Renal cortical epithelial cell (primary cell): ENCODE results near the gene SIN3A. TPM values are rescaled to one million over a fixed set of nuclear protein-coding genes. Genes with fewer than 3 reads are reported as not detected.

Experiments
- DNase-seq: peaks from one replicate; pipeline ENCODE4 v3.0.0-alpha.2; 2011; ENCODE audit warnings: low read depth
- total RNA-seq: library from RNA; depleted of rRNA; stranded (reverse); fragments of >200 nt; gene quantifications from 2 replicates; pipeline ENCODE4 v1.2.3, GENCODE V29; 2014

SIN3A gene
- total RNA-seq, 1 donor from 2014 or later = 66.0 TPM

DNA sequence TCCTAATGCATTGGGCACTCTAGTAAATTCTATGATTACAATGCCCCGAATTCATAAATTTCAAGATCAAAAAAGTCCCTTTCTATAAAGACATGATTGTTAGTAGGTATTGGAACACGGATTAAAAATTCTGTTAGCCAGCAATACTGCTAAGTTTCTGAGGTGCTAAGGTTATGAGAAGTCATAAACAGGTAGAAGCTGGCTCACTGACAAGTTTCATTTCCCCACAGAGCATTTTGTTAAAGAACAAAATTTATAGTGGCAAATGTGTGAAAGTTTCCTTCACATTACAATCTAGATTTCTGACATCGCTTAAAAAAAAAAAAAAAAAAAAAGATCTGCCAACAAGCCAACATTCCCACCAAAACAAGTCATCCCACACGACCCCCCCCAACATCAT, 70.7 kb downstream of the SIN3A start:
- no peak for DNase-seq

DNA sequence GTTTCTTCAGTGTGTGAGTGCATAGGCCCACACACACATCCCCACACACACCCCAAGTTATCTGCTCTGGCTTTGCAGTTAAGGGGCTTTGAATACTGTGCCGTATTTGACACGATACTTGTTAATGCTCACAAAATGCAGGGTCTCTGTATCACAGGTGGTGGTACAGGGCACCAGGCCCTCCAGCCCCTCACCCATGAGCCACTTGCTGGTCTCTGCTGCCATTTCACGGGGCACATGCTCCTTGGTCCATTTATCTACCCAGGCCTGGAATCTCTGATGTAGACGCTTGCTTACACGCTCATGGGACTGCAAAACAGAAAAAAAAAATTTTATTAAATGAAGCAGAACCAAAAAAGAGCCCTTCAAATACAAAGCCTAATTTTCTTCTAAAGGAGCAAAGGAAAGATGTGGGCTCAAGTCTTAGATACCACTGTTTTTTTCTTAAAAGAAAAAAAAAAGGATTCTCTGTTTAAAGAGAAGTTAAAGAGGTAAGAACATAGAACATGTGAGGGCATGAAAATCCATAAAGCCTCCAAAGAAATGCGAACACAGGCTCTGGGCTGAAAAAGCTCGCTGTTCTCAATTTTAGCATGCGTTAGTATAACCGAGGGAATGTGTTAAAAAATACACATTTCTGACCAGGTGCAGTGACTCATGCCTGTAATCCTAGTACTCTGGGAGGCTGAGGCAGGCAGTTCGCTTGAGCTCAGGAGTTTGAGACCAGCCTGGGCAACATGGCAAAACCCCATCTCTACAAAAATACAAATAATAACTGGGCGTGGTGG, 79.4 kb downstream of the SIN3A start:
- DNase-seq = no peak

DNA sequence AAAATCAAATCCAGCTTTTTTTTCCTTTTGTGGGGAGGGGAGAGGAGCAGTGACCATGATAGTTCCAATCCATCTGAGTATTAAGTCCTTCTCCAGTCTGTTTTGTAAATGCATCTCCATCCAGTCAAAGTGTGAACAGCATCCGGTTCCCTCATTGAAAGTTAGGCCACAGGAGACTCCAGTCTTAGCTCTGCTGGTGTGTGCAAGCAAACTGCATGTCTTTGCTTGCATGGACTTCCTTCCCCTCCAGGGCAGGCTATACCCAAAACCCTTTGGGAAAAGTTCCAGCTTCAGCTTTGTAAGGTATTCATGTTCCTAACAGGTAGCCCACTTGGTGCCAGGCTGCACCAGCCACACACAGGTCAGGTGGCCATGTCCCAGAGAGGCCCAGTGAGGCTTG, 80.0 kb downstream of the SIN3A start:
- no peak for DNase-seq

DNA sequence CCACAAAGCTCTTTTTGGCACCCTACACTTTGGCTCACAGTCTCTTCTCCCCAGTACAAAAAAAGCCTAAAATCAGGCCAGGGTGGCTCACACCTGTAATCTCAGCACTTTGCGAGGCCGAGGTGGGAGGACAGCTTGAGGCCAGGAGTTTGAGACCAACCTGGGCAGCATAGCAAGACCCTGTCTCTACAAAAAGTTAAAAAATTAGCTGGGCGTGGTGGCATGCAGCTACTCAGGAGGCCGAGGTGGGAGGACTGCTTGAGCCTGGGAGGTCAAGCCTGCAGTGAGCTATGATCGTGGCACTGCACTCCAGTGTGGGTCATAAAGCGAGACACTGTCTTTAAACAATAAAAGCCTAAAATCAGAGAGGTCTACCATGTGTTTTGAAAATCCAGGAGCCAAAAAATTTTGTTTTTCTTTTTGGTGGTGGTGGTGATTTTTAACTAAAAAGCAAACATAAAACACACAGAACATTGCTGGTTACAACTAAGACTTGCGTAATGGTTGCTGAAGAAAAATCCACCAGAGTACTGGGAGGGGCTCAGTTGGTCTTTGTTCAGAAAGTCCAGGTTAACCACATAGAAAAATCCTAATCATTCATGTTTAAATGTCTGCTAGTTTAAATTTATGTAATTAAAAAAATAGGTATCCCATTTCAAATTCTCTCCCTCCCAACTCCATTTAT, 81.5 kb downstream of the SIN3A start:
- no peak for DNase-seq

DNA sequence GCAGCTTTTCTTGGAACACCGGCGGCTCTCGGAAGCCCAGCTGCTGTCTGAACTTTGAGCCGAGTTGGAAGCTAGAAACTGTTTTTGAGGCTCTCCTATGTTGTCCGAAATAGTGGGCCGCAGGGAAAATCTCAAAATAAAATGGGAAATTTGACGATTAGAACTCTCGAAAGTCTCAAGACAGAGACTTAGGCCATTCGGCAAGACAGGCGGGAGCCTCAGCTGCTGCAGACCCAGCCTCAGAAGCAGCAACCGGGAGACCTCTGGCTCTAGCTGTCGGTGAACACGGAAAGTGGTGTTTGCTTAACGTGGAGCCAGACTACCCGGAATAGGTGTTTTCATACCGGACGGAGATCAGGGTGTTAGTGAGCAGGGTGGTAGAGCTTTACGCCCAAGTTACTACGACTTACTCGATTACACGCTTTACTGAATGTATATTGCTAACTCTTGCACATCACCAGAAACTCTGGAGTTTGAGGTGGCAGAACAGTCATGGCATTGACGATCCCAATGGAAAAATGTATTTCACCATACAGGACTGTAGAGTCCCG, 82.7 kb downstream of the SIN3A start:
- DNase-seq = no peak

DNA sequence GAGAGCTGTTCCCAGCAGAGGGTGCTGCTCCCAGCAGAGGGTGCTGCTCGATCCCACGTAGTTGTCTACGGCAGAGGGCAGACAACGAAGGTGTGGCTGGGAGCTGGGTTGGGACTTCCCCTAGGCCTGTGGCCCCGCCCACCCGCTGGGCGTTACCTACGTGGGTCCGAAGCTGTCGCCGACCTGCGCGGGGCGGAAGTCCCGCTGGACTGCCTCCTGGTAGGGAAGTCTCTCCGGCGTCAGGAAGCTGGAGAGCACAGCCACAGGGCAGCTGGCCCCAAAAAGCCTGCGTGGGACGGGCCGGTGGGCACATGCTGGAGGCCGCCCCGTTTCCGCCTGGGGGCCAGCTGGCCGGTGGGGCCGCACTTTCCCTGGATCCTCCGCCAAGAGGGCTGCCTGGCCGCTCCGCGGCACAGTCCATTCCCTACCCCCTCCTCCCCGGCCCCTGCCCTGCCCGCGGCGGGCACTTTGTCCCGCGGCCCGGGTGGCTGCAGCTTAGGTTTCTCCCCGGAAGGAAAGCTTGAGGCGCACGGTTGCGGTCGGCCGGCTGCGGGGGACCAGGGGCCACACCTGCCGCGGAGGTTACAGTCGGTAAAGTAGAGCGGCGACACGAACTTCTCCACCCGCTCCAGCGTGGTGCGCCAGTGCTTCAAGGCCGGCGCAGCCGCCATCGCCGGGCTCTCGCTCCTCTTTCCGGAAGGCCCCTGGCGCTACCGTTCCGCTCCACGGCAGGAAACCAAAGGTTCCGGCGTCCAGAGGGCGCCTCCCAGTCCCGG, 83.4 kb downstream of the SIN3A start, which contains the start of gene MAN2C1:
Gene MAN2C1 (minus strand): TSS at position 695 of the 776 bp plus-strand sequence. CDS start 24 bp downstream, at position 671.
- DNase-seq = peak; percentile 94

DNA sequence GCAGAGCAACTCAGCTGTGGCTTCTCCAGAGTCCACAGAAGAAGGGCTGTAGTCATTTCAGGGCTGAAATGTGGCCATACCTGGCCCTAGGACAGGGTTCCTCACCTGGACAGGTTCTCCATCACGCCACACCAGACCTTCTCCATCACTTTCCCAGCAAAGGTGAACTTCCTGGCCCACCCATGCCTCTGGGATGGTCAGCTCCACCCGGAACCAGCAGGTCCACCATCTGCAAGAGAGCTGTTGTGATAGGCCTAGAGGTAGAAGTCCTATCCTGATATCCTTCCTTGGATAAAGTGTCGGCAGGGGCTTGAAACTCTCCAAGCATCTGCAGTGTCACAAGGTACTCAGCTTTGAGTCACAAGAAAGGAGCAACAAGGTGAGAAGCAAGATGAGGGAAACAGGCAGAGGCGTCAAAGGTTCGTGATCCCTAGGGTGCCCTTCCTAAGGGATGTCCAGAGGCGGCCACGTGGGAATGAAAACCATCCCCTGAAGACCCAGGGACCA, 84.0 kb downstream of the SIN3A start:
- DNase-seq = no peak

DNA sequence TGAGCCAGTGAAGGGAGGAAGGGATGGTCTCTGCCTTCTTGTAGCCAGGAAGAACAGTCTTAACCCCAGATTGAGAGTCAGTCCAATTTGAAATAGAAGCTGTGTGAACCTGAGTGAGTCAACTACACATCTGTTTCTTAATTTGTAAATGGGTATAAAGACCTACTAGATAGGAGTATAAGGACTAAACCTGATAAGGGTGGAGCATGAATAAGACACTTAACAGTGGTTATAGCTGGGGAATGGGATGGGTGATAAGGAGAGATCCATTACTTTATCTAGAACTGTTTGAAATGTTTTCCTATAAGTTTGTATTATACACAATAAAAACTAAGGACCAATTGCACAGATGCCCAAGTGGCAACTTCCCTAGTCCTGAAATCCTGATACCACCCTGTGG, 84.5 kb downstream of the SIN3A start:
- DNase-seq = no peak

DNA sequence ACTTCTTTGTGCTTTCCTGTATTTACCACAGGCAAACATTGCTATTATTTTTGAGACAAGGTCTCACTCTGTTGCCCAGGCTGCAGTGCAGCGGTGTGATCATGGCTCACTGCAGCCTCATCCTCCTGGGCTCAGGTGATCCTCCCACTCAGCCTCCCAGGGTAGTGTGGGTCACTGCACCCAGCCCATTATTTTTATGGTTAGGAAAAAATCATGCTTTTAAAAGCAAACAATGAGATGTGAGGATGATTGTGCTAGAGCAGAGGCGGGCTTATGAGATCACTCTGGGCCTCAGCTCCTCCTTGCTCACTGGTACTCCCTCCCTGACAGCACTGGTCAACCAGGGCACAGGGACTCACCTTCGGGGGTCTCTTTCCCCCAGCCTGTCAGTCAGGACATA, 85.3 kb downstream of the SIN3A start:
- no peak for DNase-seq

DNA sequence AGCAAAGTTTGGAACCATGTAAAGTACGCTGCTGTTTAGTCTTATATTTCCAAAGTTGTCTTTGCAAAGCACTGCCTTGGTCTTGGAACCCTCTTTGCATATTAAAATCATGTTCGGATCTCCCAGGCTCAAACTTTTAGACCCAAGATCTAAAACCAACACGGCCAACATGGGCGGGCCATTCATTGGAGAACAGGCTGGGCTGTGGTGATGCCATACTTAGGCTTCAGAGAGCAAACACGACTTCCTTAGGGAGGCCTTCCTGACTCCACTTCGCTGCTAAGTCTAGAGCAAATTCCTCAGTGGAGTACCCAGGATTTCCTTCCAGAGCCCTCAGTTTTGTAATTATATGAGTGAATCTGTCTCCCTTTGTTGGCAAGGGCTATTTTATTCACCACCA, 86.6 kb downstream of the SIN3A start:
- DNase-seq = no peak

DNA sequence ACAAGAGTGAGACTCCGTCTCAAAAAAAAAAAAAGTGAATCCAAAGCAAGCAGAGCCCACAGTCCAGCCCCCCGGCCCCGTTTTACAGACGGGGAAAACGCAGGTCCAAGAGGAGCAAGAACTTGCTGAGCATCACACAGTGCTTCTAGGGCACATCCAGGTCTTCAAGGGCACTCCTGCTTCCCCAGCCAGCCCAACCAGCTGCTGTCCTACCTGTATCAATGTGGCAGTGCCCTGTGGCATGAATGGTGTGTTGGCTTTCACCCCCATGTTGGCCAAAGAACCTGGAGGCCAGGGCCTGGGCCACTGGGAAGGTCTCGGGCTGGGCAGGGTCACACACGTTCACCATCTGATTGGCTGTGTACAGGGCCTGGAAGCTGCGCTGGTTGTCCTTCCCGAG, 87.7 kb downstream of the SIN3A start:
- no peak for DNase-seq

DNA sequence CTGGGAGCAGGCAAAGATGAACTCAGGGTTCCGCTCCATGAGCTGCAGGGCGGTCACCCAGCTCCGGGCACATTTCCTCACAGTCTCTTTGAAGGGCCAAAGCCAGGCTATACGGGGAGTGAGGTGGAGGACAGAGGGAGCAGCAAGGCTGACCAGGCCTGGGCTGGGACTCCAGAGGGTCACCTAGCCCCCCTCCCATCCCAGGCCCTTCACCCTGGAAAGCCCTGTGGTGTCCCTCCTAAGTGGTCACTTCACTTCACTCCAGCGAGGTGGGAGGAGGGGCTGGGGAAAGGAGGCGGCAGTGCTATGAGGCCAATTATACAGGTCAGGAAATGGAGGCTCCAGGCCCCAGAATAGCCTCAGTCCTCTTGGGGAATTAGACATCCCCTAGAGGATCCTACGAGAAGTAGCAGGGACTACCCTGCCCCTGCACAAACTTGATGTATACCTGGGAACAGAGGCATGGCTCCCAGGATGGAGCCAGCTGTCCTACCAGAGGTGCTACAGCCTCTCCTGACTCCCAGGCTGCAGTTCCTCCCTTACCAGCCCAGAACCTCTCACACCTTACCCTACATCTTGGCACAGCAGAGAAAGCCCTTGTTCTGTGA, 88.7 kb downstream of the SIN3A start:
- no peak for DNase-seq

DNA sequence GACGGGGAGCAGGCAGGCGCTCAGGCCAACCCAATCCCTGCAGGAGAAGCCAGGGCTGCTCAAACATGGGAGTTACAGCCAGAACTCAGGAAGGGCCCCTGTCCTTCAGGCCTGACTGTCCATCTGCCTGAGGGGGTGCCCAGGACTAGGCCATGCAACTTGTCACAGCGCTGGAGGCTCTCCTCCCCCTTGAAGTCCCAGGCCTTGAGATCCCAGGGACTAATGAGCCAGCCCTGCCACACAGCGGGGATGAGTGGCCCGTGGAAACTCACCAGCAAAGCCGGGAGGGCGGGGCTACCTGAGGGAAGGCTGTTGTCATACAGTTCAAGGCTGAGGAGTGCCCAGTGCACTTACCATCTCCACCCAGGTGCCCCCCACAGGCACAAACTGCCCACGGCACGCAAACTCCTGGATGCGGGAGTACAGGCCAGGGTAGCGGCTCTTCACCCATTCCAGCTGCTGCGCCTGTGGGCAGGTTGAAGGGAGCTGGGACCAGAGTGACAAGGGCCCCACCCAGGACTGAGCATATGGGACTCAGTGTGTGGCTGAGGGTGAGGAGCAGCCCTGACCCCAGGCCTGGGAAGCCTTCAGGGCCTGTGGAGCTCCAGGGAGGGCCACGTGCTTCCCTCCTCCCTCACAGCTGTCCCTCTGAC, 89.4 kb downstream of the SIN3A start:
- DNase-seq = no peak

DNA sequence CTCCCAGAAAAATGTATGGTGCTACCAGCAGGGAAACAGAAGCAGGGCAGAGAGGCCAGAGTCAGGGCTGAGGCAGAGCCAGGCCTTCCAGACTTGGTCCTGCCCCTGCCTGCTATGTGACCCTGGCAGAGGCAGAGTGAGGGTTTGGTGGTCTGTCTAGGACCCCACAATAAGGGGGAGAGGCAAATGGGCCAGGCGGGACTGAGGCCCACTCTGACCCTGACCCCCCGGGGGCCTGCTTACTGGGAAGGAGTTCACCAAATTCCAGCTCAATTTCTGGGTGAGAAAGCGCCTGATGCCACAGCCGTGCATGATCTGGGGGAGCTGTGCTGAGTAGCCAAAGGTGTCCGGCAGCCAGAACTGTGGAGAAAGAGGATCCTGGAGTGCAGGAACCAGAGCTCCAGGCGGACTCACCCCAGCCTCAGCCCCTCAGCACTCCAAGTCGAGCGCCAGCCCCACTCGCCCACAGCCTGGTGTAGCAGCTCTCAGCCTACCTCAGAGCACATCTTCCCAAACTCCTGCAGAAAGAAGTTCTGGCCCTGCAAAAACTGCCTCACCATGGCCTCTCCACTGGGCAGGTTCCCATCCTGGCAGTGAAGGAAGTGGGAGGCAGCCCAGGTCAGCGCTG, 90.0 kb downstream of the SIN3A start:
- no peak for DNase-seq

DNA sequence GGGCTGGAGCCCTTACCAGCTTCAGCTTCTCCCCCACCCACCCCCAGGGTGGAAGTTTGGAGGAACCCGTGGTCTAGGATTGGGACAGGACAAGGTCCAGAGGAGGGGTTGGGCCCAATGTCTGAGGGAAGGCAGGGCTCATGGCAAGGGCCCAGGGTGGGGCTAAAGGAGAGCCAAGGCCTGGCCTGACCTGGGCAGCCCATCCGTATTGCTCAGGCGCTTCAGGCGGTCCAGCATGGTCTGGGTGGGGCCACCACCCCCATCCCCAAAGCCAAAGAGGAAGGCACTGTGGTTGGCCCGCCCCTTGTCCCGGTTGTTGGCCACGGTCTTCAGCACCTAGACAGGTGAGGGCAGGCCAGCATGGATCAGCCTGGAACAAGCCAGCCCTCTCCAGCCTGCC, 90.6 kb downstream of the SIN3A start:
- DNase-seq = no peak

DNA sequence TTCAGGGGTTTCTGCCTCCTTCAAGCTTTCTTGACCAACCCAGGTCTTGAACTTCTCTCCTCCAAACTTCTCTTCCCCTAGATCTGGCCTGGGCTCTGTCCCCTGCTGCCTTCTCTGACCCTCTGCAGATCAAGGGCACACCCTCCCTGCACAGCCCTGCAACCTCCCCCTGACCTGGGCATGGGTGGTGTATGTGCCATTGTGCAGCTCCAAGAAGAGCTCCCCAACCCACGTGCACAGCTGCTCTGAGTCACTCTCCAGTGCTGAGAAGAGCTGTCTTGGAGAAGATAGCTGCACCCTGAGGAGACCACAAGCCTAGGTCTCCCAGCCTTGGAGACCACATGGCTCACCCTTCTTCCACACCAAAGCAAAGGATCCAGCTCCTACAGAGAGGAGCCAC, 91.1 kb downstream of the SIN3A start:
- no peak for DNase-seq

DNA sequence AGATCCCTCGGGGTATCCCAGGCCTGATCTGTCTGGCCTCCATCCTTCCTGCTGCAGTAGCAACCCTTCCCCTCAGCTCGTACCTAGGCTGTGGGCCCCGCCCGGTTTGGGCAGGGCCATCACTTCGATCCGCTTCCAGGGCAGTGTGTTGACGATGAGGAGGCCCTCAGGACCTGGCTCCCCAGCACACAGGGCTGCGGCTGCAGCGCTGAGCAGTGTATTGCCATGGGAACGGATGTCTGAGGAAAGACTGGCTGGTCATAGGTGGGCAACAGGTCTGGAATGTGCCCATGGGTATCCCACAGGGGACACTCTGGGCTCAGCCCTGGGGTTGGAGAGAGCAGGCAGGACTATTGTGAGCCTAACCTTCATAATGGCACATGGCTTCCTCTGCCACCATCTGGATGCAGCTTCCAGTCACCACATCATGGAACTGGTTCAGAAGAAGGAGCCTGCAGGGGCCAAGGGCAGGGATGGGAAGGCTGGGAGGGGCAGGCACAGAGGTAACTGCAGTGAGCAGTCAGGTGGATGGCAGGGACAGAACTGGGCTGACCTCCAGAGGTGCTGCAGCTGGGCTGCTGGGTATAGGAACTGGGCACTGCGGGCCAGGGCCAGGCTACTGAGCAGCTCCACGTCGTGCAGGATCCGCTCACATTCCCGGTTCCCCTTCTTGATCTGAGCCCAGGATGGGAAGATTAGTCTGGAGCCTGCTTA, 91.8 kb downstream of the SIN3A start:
- DNase-seq = no peak

DNA sequence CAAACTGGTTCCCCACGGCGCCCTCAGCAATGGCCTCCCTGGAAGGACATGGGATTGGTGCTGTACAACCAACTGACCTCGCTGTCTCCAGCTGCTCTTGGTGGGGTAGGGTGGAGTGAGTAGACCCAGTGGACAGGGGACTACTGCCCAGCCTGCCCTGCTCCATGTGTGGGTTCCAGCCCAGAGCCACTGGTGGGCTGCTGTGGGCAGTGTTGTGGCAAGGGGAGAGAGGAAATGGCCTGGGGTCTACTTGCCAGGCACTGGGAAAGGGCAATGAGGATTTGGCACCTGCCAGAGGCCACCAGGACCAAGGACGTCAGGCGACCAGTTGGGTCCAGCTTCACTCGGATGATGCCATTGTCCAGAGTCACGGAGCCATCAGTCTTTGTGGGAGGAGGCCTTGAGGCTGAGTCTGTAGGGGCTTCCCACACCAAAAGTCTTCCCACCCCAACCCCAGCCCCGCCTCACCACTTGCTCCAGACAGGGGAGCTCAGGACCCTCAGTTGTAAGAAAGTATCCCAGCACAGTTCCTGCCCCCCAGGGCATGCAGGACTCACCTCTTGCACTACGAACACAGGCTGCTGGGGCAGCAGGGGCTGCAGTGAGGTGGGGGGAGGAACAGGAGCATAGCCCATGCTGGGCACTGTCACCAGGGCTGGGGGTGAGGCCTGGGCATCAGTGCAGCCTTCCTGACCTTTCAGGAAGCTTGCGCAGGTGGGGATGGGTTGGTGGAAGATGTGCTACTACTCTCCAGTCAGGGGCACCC, 92.5 kb downstream of the SIN3A start:
- no peak for DNase-seq

DNA sequence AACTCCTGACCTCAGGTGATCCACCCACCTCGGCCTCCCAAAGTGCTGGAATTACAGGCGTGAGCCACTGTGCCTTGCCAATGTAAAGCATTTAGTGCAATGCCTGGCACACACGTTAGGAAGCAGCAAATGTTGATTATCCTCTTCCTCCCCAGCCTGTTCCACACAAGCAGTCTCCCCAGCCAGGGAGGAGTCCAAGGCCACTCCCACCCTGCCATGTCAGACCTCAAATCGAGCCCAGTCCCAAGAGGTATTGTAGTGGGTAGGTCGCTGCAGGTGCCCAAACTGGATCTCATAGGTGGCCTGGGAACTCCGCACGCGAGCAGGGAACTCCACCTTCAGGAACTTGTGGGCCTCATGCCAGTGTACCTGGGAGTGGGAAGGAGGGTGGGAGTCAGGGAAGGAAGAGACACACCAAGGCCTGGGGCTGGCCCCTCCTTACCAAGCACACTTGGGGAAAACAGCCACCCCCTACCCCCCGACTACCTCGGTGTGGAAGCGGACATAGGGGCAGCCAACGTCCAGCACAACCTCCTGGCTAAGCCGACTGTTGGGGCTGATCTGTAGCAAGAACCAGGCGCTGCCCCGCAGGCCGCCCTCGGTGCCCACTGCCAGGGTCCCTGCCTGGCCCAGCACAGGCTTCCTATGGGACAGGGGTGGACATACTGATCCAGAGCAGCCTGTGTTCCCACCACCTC, 93.4 kb downstream of the SIN3A start:
- DNase-seq = no peak
